Posterior vena cava (tissue), 2 donors: ENCODE measurements around the gene IL31. TPM values are rescaled to one million over a fixed set of nuclear protein-coding genes. Genes with fewer than 3 reads are reported as not detected.
A peak's percentile ranks its signal among the peaks of the same experiment; 100 is the strongest.
"Not testable (repeated sequence)": the region's sequence is repeated elsewhere in the genome, so short reads cannot be mapped to it uniquely, and the experiment has no call there.

Experiments used
- DNase-seq: peaks from one replicate; pipeline ENCODE4 v3.0.0-alpha.2; 2020; ENCODE audit warnings: low spot score
- intact Hi-C, 2 donors: fragments of 100-400 bp; cut with DNase I; formaldehyde crosslinking; loops; one replicate each; pipeline versions ENCODE4 v1.14.1 to v1.14.2; 2022 to 2023
- long read RNA-seq, 2 donors: library from polyadenylated mRNA; unstranded; transcript quantifications; one replicate each; pipeline ENCODE4 v2.0.0, GENCODE V29; 2020 to 2021
- total RNA-seq, 2 donors: library from RNA; stranded (reverse); fragmentation: NEBNext Ultra II Directional; extraction: Animal tissue kit (Norgen Biotek cat#: 25700); gene quantifications; one replicate each; pipeline ENCODE4 v1.2.1, GENCODE V29; 2021
- donor health status: DM: yes; HTN: yes; CAD: no.
- donor health status: DM: yes; HTN: yes; CAD: no.

IL31 gene
- total RNA-seq: not detected
- long read RNA-seq, donor 1: 0 reads
- long read RNA-seq, donor 2: 0 reads

- intact Hi-C loops: no loop called here
- DNase-seq: no peak
These were observed at the start of gene IL31 for GRCh38 chr12:122174155-122174845. Gene IL31, minus strand, starts transcription at chr12:122174221. Its CDS starts 49 bp downstream, at chr12:122174172.

- no peak for DNase-seq
- intact Hi-C loops: no loop called here
These were observed 42.4 kb upstream of the IL31 start for GRCh38 chr12:122216445-122216844.

- DNase-seq: no peak
- intact Hi-C loops: no loop called here
These were observed 41.8 kb upstream of the IL31 start for GRCh38 chr12:122215771-122216170.

GRCh38 chr12:122208073-122208820, 34.2 kb upstream of the IL31 start:
- intact Hi-C loops: no loop called here
- peak; percentile 66 for DNase-seq

- intact Hi-C loops: no loop called here
- peak; percentile 24 for DNase-seq
These were observed 33.4 kb upstream of the IL31 start for GRCh38 chr12:122207391-122207790.

- intact Hi-C loops: no loop called here
These were observed 33.0 kb upstream of the IL31 start for GRCh38 chr12:122206976-122207375.

GRCh38 chr12:122206111-122206881, 32.3 kb upstream of the IL31 start:
- peak; percentile 46 for DNase-seq
- intact Hi-C loops: no loop called here

More at GRCh38 chr12:122206976-122207375, 33.0 kb upstream of the IL31 start:
- DNase-seq: peak; percentile 67

GRCh38 chr12:122205053-122205925, 31.3 kb upstream of the IL31 start:
- intact Hi-C loops: no loop called here
- DNase-seq: peak; percentile 69

- intact Hi-C loops: no loop called here
- peak; percentile 67 for DNase-seq
These were observed 30.4 kb upstream of the IL31 start for GRCh38 chr12:122204167-122205052.

GRCh38 chr12:122203301-122204166, 29.5 kb upstream of the IL31 start, which contains the start of gene B3GNT4:
Gene B3GNT4, plus strand, starts transcription at chr12:122203709. Its CDS starts 910 bp downstream, at chr12:122204619.
- DNase-seq: peak; percentile 84
- intact Hi-C loops: no loop called here

GRCh38 chr12:122202811-122203210, 28.8 kb upstream of the IL31 start:
- DNase-seq: peak; percentile 67
- intact Hi-C loops: not testable (repeated sequence)

- intact Hi-C loops: no loop called here
- no peak for DNase-seq
These were observed 28.0 kb upstream of the IL31 start for GRCh38 chr12:122202017-122202416.

- intact Hi-C loops: no loop called here
- DNase-seq: peak; percentile 46
These were observed 27.4 kb upstream of the IL31 start for GRCh38 chr12:122201381-122201780.

GRCh38 chr12:122200541-122201175, 26.6 kb upstream of the IL31 start:
- intact Hi-C loops: no loop called here
- DNase-seq: peak; percentile 74

- peak; percentile 77 for DNase-seq
- intact Hi-C loops: no loop called here
These were observed 25.7 kb upstream of the IL31 start for GRCh38 chr12:122199484-122200355.

- intact Hi-C loops: no loop called here
- DNase-seq: no peak
These were observed 23.6 kb upstream of the IL31 start for GRCh38 chr12:122197612-122197966.
